ENCODE results near the gene CHD5.

- TF ChIP-seq, protein P1, sequence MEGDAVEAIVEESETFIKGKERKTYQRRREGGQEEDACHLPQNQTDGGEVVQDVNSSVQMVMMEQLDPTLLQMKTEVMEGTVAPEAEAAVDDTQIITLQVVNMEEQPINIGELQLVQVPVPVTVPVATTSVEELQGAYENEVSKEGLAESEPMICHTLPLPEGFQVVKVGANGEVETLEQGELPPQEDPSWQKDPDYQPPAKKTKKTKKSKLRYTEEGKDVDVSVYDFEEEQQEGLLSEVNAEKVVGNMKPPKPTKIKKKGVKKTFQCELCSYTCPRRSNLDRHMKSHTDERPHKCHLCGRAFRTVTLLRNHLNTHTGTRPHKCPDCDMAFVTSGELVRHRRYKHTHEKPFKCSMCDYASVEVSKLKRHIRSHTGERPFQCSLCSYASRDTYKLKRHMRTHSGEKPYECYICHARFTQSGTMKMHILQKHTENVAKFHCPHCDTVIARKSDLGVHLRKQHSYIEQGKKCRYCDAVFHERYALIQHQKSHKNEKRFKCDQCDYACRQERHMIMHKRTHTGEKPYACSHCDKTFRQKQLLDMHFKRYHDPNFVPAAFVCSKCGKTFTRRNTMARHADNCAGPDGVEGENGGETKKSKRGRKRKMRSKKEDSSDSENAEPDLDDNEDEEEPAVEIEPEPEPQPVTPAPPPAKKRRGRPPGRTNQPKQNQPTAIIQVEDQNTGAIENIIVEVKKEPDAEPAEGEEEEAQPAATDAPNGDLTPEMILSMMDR (conservative IDR thresholded peaks at IDR 0.05; ENCODE audit: low read length) = no peak
- no peak for TF ChIP-seq EZH2phosphoT487 (IDR thresholded peaks at IDR 0.05; ENCODE audit: borderline replicate concordance)
Observed at GRCh38 chr1:6157528-6158174, 22.5 kb downstream of the CHD5 start.

Measured in Loucy (cell line).